Keratinocyte (primary cell): ENCODE results near the gene LRRN4CL. TPM values are rescaled to one million over a fixed set of nuclear protein-coding genes. Genes with fewer than 3 reads are reported as not detected.

ENCODE experiments used
- DNase-seq: peaks from one replicate; pipeline ENCODE4 v3.0.0-alpha.2; 2011; ENCODE audit warnings: low read depth, missing footprints, low spot score
- FAIRE-seq: peaks from 2 replicates; lab custom pipeline; 2011; peaks lifted over from hg19 to GRCh38; lab: Jason Lieb, UNC
- H2AFZ ChIP-seq: 2 replicates; pipeline ENCODE4 v1.6.0; 2012; ENCODE audit warnings: low read length, control low read depth, inconsistent platforms; ENCODE audit not compliant: control insufficient read depth
- H3K27ac ChIP-seq: 2 replicates; pipeline ENCODE4 v1.5.1; 2011; ENCODE audit warnings: low read length; ENCODE audit not compliant: control insufficient read depth, insufficient read depth
- H3K27me3 ChIP-seq: 3 replicates; pipeline ENCODE4 v1.6.0; 2011; ENCODE audit warnings: low read length; ENCODE audit not compliant: control insufficient read depth, insufficient read depth; ENCODE audit errors: extremely low read depth
- H3K36me3 ChIP-seq, 2 experiments: 2 replicates in 1 of 2; 3 replicates in 1 of 2; pipeline ENCODE4 v1.5.1; 2011; ENCODE audit warnings: low read length in 2 of 2, mild to moderate bottlenecking in 1 of 2; ENCODE audit not compliant: control insufficient read depth in 2 of 2, insufficient read depth in 2 of 2; ENCODE audit errors: extremely low read depth in 1 of 2
- H3K4me1 ChIP-seq: 3 replicates; pipeline ENCODE4 v1.5.1; 2011; ENCODE audit warnings: low read length; ENCODE audit not compliant: control insufficient read depth, insufficient read depth; ENCODE audit errors: extremely low read depth
- H3K4me2 ChIP-seq: 3 replicates; pipeline ENCODE4 v1.6.0; 2011; ENCODE audit warnings: low read depth, low read length; ENCODE audit not compliant: control insufficient read depth, insufficient read depth; ENCODE audit errors: extremely low read depth
- H3K4me3 ChIP-seq, 3 experiments: fragments of 200-600 bp in 1 of 3; sonication (generic) in 1 of 3; 2 replicates in 2 of 3; 3 replicates in 1 of 3; pipeline ENCODE4 v1.5.1; 2011 to 2016; ENCODE audit warnings: low read length in 3 of 3, mild to moderate bottlenecking in 3 of 3, control low read depth in 2 of 3, inconsistent platforms in 1 of 3, low read depth in 1 of 3, mixed read lengths in 1 of 3, mixed run types in 1 of 3, moderate library complexity in 1 of 3; ENCODE audit not compliant: control insufficient read depth in 2 of 3, insufficient read depth in 2 of 3; ENCODE audit errors: extremely low read depth in 1 of 3
- H3K79me2 ChIP-seq: 2 replicates; pipeline ENCODE4 v1.6.0; 2012; ENCODE audit warnings: low read length; ENCODE audit not compliant: control insufficient read depth, insufficient read depth
- H3K9ac ChIP-seq: 3 replicates; pipeline ENCODE4 v1.6.0; 2011; ENCODE audit warnings: low read length; ENCODE audit not compliant: control insufficient read depth, insufficient read depth; ENCODE audit errors: extremely low read depth
- H3K9me1 ChIP-seq: 3 replicates; pipeline ENCODE4 v1.6.0; 2011; ENCODE audit warnings: low read length; ENCODE audit not compliant: control insufficient read depth, insufficient read depth; ENCODE audit errors: extremely low read depth
- H3K9me3 ChIP-seq: 2 replicates; pipeline ENCODE4 v1.5.1; 2012; ENCODE audit warnings: low read depth, low read length; ENCODE audit not compliant: control insufficient read depth
- H4K20me1 ChIP-seq: 3 replicates; pipeline ENCODE4 v1.6.0; 2011; ENCODE audit warnings: low read length; ENCODE audit not compliant: control insufficient read depth, insufficient read depth; ENCODE audit errors: extremely low read depth
- EZH2 ChIP-seq: IDR thresholded peaks from one replicate; pipeline ENCODE4 v1.6.1; 2012; ENCODE audit warnings: inconsistent platforms, mild to moderate bottlenecking, low read length, moderate library complexity
- dilution Hi-C: fragments of 300-500 bp; cut with MboI; formaldehyde crosslinking; loops from one replicate; pipeline ENCODE4 v1.7.0; 2020; ENCODE audit warnings: low sequenced_read_pairs; ENCODE audit not compliant: extremely low pct_ligation_motif_present
- polyA plus RNA-seq, 5 experiments: library from polyadenylated mRNA; depleted of rRNA in 3 of 5; stranded (reverse) in 3 of 5; stranded (forward) in 1 of 5; unstranded in 1 of 5; fragments of >200 nt; gene quantifications; 1 replicate in 1 of 5; 2 replicates in 3 of 5; 3 replicates in 1 of 5; pipeline versions ENCODE4 v1.2.1 to v1.2.3, GENCODE V29; 2011 to 2012; ENCODE audit warnings: missing spikeins in 2 of 5, low read depth in 1 of 5, low replicate concordance in 1 of 5
- TF ChIP-seq, protein P1 (sequence below), 3 experiments: IDR thresholded peaks in 1 of 3; conservative IDR thresholded peaks in 1 of 3; optimal IDR thresholded peaks in 1 of 3; 2 replicates in 2 of 3; 3 replicates in 1 of 3; pipeline versions ENCODE3 to v1.5.1; 2011; ENCODE audit warnings: low read length in 3 of 3, mild to moderate bottlenecking in 3 of 3, moderate library complexity in 2 of 3, control low read depth in 1 of 3, inconsistent platforms in 1 of 3; ENCODE audit not compliant: insufficient read depth in 2 of 3; ENCODE audit errors: extremely low read depth in 1 of 3

The LRRN4CL gene
- polyA plus RNA-seq, 1 donor (not counting 4 experiments of a cell fraction or from before 2014, with no cell fraction given), result 0.08 TPM

DNA sequence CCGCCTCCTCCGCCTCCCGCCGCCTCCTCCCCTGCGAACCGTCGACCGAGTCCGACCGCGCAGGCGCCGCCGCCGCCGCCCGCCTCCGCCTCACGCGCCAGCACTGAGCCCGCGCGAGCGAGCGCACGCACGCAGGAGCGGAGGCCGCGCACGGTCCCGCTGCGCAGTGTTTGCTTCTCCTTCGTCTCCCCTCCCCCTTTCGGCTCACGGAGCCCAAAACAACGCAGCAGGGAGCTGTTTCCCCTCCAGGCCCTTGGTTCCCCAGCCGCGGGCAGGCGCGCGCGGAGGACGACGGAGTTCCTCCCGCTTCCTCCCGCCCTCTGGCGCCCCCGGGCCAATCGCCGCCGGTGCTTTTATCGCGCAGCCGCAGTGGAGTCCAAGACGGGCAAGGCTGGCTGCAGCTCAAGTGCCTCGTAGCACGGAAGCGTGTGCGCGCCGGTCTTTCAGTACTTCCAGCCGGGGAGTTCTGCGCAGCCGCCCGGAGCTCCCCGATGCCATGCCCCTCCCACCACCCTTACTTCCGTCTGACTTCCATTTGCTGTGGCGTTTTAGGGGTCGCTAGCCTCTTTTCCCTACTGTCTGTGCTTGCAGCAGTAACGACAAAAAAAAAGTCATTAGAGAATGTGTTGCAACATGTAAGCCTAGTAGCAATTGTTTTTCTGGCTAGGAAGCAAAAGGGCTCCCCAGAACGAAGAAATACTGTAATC is 38.0 kb upstream of the LRRN4CL start, which contains the start of gene HNRNPUL2:
Gene HNRNPUL2 (minus strand): TSS at position 293 of the 707 bp plus-strand sequence. CDS start 301 bp downstream, outside the sequence.
- H3K4me1 ChIP-seq, result peaks cover 26% of the 10 kb centered on the region
- no peak for FAIRE-seq

DNA sequence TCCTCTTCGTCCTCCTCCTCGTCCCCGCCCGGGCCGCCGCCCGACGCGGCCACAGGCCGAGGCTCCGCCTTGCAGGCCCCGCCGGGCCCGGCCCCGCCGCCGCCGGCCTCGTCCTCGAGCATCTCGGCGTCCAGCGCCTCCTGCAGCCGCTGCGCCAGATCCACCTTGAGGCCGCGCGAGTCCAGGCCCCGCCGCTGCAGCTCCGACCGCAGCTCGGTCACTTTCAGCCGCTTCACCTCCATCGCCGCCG is 37.5 kb upstream of the LRRN4CL start:
- Histone ChIP-seq H3K9me1 (no peaks in the 10 kb centered on the region), H3K79me2 (peaks cover 78% of the 10 kb centered on the region), H3K27me3 (no peaks in the 10 kb centered on the region), H3K9me3 (no peaks in the 10 kb centered on the region), H3K27ac (peak overlapping the region; percentile 87), H2AFZ (no peak overlapping the region), H3K4me3 (peak overlapping the region; percentile 69 to 99 (median 80)), H3K9ac (peak overlapping the region; percentile 94), H3K4me2 (no peak overlapping the region), H3K4me1 (peaks cover 26% of the 10 kb centered on the region), H3K36me3 (peaks cover 17 to 27% of the 10 kb centered on the region in 2 experiments), H4K20me1 (peaks cover 4% of the 10 kb centered on the region)
- dilution Hi-C loops, result no loop called here
- TF ChIP-seq, protein P1, sequence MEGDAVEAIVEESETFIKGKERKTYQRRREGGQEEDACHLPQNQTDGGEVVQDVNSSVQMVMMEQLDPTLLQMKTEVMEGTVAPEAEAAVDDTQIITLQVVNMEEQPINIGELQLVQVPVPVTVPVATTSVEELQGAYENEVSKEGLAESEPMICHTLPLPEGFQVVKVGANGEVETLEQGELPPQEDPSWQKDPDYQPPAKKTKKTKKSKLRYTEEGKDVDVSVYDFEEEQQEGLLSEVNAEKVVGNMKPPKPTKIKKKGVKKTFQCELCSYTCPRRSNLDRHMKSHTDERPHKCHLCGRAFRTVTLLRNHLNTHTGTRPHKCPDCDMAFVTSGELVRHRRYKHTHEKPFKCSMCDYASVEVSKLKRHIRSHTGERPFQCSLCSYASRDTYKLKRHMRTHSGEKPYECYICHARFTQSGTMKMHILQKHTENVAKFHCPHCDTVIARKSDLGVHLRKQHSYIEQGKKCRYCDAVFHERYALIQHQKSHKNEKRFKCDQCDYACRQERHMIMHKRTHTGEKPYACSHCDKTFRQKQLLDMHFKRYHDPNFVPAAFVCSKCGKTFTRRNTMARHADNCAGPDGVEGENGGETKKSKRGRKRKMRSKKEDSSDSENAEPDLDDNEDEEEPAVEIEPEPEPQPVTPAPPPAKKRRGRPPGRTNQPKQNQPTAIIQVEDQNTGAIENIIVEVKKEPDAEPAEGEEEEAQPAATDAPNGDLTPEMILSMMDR (optimal IDR thresholded peaks at IDR 0.05 in 1 of 3, IDR thresholded peaks at IDR 0.05 in 1 of 3, conservative IDR thresholded peaks at IDR 0.05 in 1 of 3; ENCODE audit: extremely low read depth in 1 of 3, insufficient read depth in 2 of 3, low read length in 3 of 3), result no peak
- TF ChIP-seq EZH2, result no peak
- FAIRE-seq (no peak), DNase-seq (no peak)

More for the DNA sequence above, 38.0 kb upstream of the LRRN4CL start, which contains the start of gene HNRNPUL2:
- TF ChIP-seq EZH2, result no peak
- TF ChIP-seq, protein P1 (optimal IDR thresholded peaks at IDR 0.05 in 1 of 3, IDR thresholded peaks at IDR 0.05 in 1 of 3, conservative IDR thresholded peaks at IDR 0.05 in 1 of 3; ENCODE audit: extremely low read depth in 1 of 3, insufficient read depth in 2 of 3, low read length in 3 of 3), result no peak
- Histone ChIP-seq H3K79me2 (peaks cover 74% of the 10 kb centered on the region), H2AFZ (peak within 1 kb of the TSS; percentile 98), H3K4me3 (peak within 1 kb of the TSS; percentile 69 to 99 (median 80)), H3K9ac (peak within 1 kb of the TSS; percentile 94), H3K4me2 (peak within 1 kb of the TSS; percentile 98), H3K27ac (peak within 1 kb of the TSS; percentile 87), H3K9me3 (no peaks in the 10 kb centered on the region), H3K36me3 (peaks cover 12 to 22% of the 10 kb centered on the region in 2 experiments), H3K9me1 (no peaks in the 10 kb centered on the region), H4K20me1 (peaks cover 4% of the 10 kb centered on the region), H3K27me3 (no peaks in the 10 kb centered on the region)
- DNase-seq, result peak; percentile 89
- dilution Hi-C loops, result no loop called here
